ENCODE results near the gene EPS8. TPM values are rescaled to one million over a fixed set of nuclear protein-coding genes. Genes with fewer than 3 reads are reported as not detected.

The EPS8 gene
- total RNA-seq, 1 donor from 2014 or later: 17.8 TPM

- TF ChIP-seq CTCF (IDR thresholded peaks at IDR 0.05; ENCODE audit: insufficient read depth, low read length, poor library complexity, severe bottlenecking): no peak
- Histone ChIP-seq H3K4me3 (ENCODE audit: low read depth, low read length) (no peak overlapping the region), H3K27me3 (ENCODE audit: control insufficient read depth, insufficient read depth, low read length) (no peaks in the 10 kb centered on the region), H3K36me3 (ENCODE audit: control insufficient read depth, insufficient read depth, low read length) (no peaks in the 10 kb centered on the region)
- no peak for DNase-seq (ENCODE audit: low read depth)
These were observed 188.8 kb downstream of the EPS8 start for GRCh38 chr12:15600223-15600935.

GRCh38 chr12:15599266-15600037 lies 189.7 kb downstream of the EPS8 start:
- Histone ChIP-seq H3K36me3 (ENCODE audit: control insufficient read depth, insufficient read depth, low read length) (no peaks in the 10 kb centered on the region), H3K27me3 (ENCODE audit: control insufficient read depth, insufficient read depth, low read length) (no peaks in the 10 kb centered on the region), H3K4me3 (ENCODE audit: low read depth, low read length) (no peak overlapping the region)
- DNase-seq (ENCODE audit: low read depth): no peak
- TF ChIP-seq CTCF (IDR thresholded peaks at IDR 0.05; ENCODE audit: insufficient read depth, low read length, poor library complexity, severe bottlenecking): no peak

- TF ChIP-seq CTCF (IDR thresholded peaks at IDR 0.05; ENCODE audit: insufficient read depth, low read length, poor library complexity, severe bottlenecking): no peak
- DNase-seq (ENCODE audit: low read depth): no peak
- Histone ChIP-seq H3K4me3 (ENCODE audit: low read depth, low read length) (no peak overlapping the region), H3K27me3 (ENCODE audit: control insufficient read depth, insufficient read depth, low read length) (no peaks in the 10 kb centered on the region), H3K36me3 (ENCODE audit: control insufficient read depth, insufficient read depth, low read length) (no peaks in the 10 kb centered on the region)
These were observed 191.9 kb downstream of the EPS8 start for GRCh38 chr12:15597125-15597830.

- no peak overlapping the region for H3K4me3 ChIP-seq (ENCODE audit: low read depth, low read length)
- DNase-seq (ENCODE audit: low read depth): no peak
- no peaks in the 10 kb centered on the region for H3K27me3 ChIP-seq (ENCODE audit: control insufficient read depth, insufficient read depth, low read length)
- no peaks in the 10 kb centered on the region for H3K36me3 ChIP-seq (ENCODE audit: control insufficient read depth, insufficient read depth, low read length)
- no peak for TF ChIP-seq CTCF (IDR thresholded peaks at IDR 0.05; ENCODE audit: insufficient read depth, low read length, poor library complexity, severe bottlenecking)
These were observed 193.0 kb downstream of the EPS8 start for GRCh38 chr12:15596174-15596573.

- no peak for DNase-seq (ENCODE audit: low read depth)
- no peaks in the 10 kb centered on the region for H3K36me3 ChIP-seq (ENCODE audit: control insufficient read depth, insufficient read depth, low read length)
- H3K27me3 ChIP-seq (ENCODE audit: control insufficient read depth, insufficient read depth, low read length): no peaks in the 10 kb centered on the region
- H3K4me3 ChIP-seq (ENCODE audit: low read depth, low read length): no peak overlapping the region
- TF ChIP-seq CTCF (IDR thresholded peaks at IDR 0.05; ENCODE audit: insufficient read depth, low read length, poor library complexity, severe bottlenecking): peak; percentile 17
These were observed 196.3 kb downstream of the EPS8 start for GRCh38 chr12:15592934-15593333.
